HCT116 (cell line): ENCODE measurements around the gene NDUFS6. TPM values are rescaled to one million over a fixed set of nuclear protein-coding genes. Genes with fewer than 3 reads are reported as not detected.

ENCODE experiments used
- ATAC-seq: fragments of 200-7000 bp; cut with Tn5 transposase; 2 replicates; pipeline ENCODE4 v1.9.1; 2020; ENCODE audit warnings: mild to moderate bottlenecking, moderate library complexity
- BruUV-seq: library from RNA; stranded (reverse); fragments of 400-500 nt; replicated peaks from 2 replicates; lab custom pipeline; 2021; lab: Mats Ljungman, UMichigan
- CTCF ChIA-PET: fragments of 300-600 bp; sonication (Branson Sonifier 250); formaldehyde crosslinking; loops from one replicate; lab custom pipeline; 2021; ENCODE audit warnings: antibody characterized with exemption; lab: Charles Lee
- POLR2A ChIA-PET: fragments of 300-600, 350-600 bp; sonication (Branson Sonifier 250); formaldehyde crosslinking; loops from one replicate; lab custom pipeline; 2021; ENCODE audit warnings: antibody characterized with exemption; lab: Charles Lee
- RAD21 ChIA-PET, 2 experiments: fragments of 300-600 bp; sonication (Branson Sonifier 250); formaldehyde crosslinking; loops; one replicate each; lab custom pipeline; 2023; ENCODE audit warnings: low total read pairs in 2 of 2; ENCODE audit not compliant: uncharacterized antibody in 2 of 2, unreplicated experiment in 2 of 2, low non-redundant PET in 1 of 2; lab: Charles Lee
- DNase-seq: peaks from one replicate; pipeline ENCODE4 v3.0.0-alpha.2; 2010; ENCODE audit warnings: low read depth, low spot score
- H2AFZ ChIP-seq: fragments of 200-600 bp; shearing (Covaris generic), sonication (generic); 2 replicates; pipeline ENCODE4 v1.6.1; 2017; ENCODE audit warnings: low read depth, mixed run types, mixed read lengths, antibody characterized with exemption, low read length; ENCODE audit not compliant: poor library complexity, severe bottlenecking
- H3K27ac ChIP-seq: 2 replicates; pipeline ENCODE4 v1.5.1; 2012; ENCODE audit warnings: low read depth, low read length
- H3K27me3 ChIP-seq: fragments of 200-600 bp; sonication (generic); 2 replicates; pipeline ENCODE4 v1.6.1; 2016; ENCODE audit warnings: mixed run types, low read length, mixed read lengths; ENCODE audit not compliant: insufficient read depth
- H3K36me3 ChIP-seq, 2 experiments: fragments of 200-500 bp in 1 of 2; fragments of 200-600 bp in 1 of 2; sonication (Bioruptor generic) in 1 of 2; sonication (generic) in 1 of 2; 2 replicates each; pipeline versions ENCODE4 v1.5.1 to v1.6.1; 2014 to 2016; ENCODE audit warnings: low read length in 2 of 2, inconsistent platforms in 1 of 2, mixed read lengths in 1 of 2, mixed run types in 1 of 2; ENCODE audit not compliant: insufficient read depth in 2 of 2, control insufficient read depth in 1 of 2
- H3K4me1 ChIP-seq, 2 experiments: fragments of 200-600 bp in 1 of 2; sonication (generic) in 1 of 2; 2 replicates each; pipeline versions ENCODE4 v1.5.1 to v1.6.1; 2012 to 2017; ENCODE audit warnings: low read length in 2 of 2, inconsistent platforms in 1 of 2, mild to moderate bottlenecking in 1 of 2, mixed read lengths in 1 of 2, mixed run types in 1 of 2, moderate library complexity in 1 of 2; ENCODE audit not compliant: insufficient read depth in 2 of 2, control insufficient read depth in 1 of 2
- H3K4me2 ChIP-seq: fragments of 200-600 bp; sonication (generic); 2 replicates; pipeline ENCODE4 v1.6.1; 2017; ENCODE audit warnings: mixed run types, low read length, mixed read lengths
- H3K4me3 ChIP-seq, 2 experiments: fragments of 200-600 bp in 1 of 2; sonication (generic) in 1 of 2; replicated peaks in 1 of 2; 2 replicates each; pipeline ENCODE4 v1.5.1; 2011 to 2016; ENCODE audit warnings: low read length in 2 of 2, control low read depth in 1 of 2, low read depth in 1 of 2, mild to moderate bottlenecking in 1 of 2, mixed read lengths in 1 of 2, mixed run types in 1 of 2
- H3K79me2 ChIP-seq: fragments of 200-600 bp; sonication (generic); 2 replicates; pipeline ENCODE4 v1.6.1; 2017; ENCODE audit warnings: mild to moderate bottlenecking, mixed run types, low read length, moderate library complexity, mixed read lengths; ENCODE audit not compliant: insufficient read depth
- H3K9ac ChIP-seq: fragments of 200-600 bp; sonication (generic); 2 replicates; pipeline ENCODE4 v1.6.1; 2016; ENCODE audit warnings: low read length, mixed read lengths
- H3K9me2 ChIP-seq: fragments of 200-600 bp; sonication (generic), shearing (Covaris generic); 2 replicates; pipeline ENCODE4 v1.6.1; 2017; ENCODE audit warnings: mixed run types, mild to moderate bottlenecking, moderate library complexity; ENCODE audit not compliant: insufficient read depth
- H3K9me3 ChIP-seq, 2 experiments: fragments of 200-500 bp in 1 of 2; fragments of 200-600 bp in 1 of 2; sonication (Bioruptor generic) in 1 of 2; sonication (generic) in 1 of 2; 2 replicates each; pipeline ENCODE4 v1.6.1; 2014 to 2017; ENCODE audit warnings: low read length in 2 of 2, mixed read lengths in 2 of 2, inconsistent platforms in 1 of 2, low read depth in 1 of 2, mild to moderate bottlenecking in 1 of 2, mixed run types in 1 of 2, moderate library complexity in 1 of 2; ENCODE audit not compliant: control insufficient read depth in 1 of 2, insufficient read depth in 1 of 2
- H4K20me1 ChIP-seq: fragments of 200-600 bp; sonication (generic), shearing (Covaris generic); 2 replicates; pipeline ENCODE4 v1.6.1; 2017; ENCODE audit warnings: mixed run types, mild to moderate bottlenecking, moderate library complexity; ENCODE audit not compliant: insufficient read depth
- CBX3 ChIP-seq: IDR thresholded peaks from 2 replicates; pipeline ENCODE4 v1.6.1; 2012; ENCODE audit warnings: low read depth
- EZH2 ChIP-seq: fragments of 200-600 bp; sonication (generic); IDR thresholded peaks from 2 replicates; pipeline ENCODE4 v1.6.1; 2017; ENCODE audit warnings: antibody characterized with exemption, mixed run types
- POLR2A ChIP-seq: IDR thresholded peaks from 2 replicates; pipeline ENCODE4 v1.7.0; 2011; ENCODE audit warnings: borderline replicate concordance; ENCODE audit not compliant: insufficient read depth, insufficient read length; ENCODE audit errors: extremely low read depth
- SIN3A ChIP-seq: IDR thresholded peaks from 2 replicates; pipeline ENCODE4 v1.6.1; 2012; ENCODE audit warnings: low read depth
- ZNF274 ChIP-seq: fragments of 200-500 bp; sonication (Bioruptor generic); IDR thresholded peaks from 2 replicates; pipeline ENCODE4 v1.6.1; 2014; ENCODE audit warnings: mild to moderate bottlenecking, low read depth, low read length, inconsistent platforms
- intact Hi-C: fragments of 100-400 bp; cut with micrococcal nuclease; formaldehyde crosslinking; loops from 2 replicates; pipeline ENCODE4 v1.10.0; 2022
- total RNA-seq: library from RNA; stranded (reverse); gene quantifications from one replicate; pipeline ENCODE4 v1.2.1, GENCODE V29; 2021; ENCODE audit not compliant: unreplicated experiment
- TF ChIP-seq, protein P1 (sequence below): IDR thresholded peaks from 2 replicates; pipeline ENCODE4 v1.6.1; 2012; ENCODE audit warnings: low read depth
- TF ChIP-seq, protein P2 (sequence below): IDR thresholded peaks from 2 replicates; pipeline ENCODE4 v1.6.1; 2011; ENCODE audit warnings: mild to moderate bottlenecking, low read length, moderate library complexity; ENCODE audit not compliant: insufficient replicate concordance; ENCODE audit errors: extremely low read depth

The NDUFS6 gene
- total RNA-seq, 1 experiment from 2014 or later, result 43.8 TPM

DNA sequence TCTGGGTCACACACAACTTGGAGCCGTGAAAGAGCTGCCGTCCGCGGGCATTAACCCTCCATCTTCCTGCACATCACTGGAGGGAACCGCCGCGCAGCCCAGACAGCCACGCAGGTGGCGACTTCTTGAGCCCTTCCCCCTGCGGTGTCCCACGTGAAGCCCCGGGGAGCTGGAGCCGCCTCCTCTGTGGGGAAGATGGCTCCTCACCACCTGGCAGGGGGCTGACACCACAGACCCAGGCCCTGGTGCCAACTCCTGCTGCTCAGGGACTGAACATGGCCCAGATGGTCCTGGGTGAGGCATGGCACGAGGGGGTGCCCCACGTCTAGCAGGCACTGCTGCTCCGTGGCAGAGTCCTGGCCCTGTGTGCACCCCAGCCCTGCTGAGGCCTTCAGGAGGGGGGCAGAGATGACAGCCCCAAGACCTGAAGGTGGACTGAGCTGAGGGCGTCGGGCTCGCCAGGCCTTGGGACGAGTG is 38.9 kb downstream of the NDUFS6 start (continued):
- TF ChIP-seq, protein P1, sequence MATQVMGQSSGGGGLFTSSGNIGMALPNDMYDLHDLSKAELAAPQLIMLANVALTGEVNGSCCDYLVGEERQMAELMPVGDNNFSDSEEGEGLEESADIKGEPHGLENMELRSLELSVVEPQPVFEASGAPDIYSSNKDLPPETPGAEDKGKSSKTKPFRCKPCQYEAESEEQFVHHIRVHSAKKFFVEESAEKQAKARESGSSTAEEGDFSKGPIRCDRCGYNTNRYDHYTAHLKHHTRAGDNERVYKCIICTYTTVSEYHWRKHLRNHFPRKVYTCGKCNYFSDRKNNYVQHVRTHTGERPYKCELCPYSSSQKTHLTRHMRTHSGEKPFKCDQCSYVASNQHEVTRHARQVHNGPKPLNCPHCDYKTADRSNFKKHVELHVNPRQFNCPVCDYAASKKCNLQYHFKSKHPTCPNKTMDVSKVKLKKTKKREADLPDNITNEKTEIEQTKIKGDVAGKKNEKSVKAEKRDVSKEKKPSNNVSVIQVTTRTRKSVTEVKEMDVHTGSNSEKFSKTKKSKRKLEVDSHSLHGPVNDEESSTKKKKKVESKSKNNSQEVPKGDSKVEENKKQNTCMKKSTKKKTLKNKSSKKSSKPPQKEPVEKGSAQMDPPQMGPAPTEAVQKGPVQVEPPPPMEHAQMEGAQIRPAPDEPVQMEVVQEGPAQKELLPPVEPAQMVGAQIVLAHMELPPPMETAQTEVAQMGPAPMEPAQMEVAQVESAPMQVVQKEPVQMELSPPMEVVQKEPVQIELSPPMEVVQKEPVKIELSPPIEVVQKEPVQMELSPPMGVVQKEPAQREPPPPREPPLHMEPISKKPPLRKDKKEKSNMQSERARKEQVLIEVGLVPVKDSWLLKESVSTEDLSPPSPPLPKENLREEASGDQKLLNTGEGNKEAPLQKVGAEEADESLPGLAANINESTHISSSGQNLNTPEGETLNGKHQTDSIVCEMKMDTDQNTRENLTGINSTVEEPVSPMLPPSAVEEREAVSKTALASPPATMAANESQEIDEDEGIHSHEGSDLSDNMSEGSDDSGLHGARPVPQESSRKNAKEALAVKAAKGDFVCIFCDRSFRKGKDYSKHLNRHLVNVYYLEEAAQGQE, result no peak
- TF ChIP-seq ZNF274 (no peak), CBX3 (no peak), POLR2A (no peak), SIN3A (no peak), EZH2 (no peak)
- TF ChIP-seq, protein P2, sequence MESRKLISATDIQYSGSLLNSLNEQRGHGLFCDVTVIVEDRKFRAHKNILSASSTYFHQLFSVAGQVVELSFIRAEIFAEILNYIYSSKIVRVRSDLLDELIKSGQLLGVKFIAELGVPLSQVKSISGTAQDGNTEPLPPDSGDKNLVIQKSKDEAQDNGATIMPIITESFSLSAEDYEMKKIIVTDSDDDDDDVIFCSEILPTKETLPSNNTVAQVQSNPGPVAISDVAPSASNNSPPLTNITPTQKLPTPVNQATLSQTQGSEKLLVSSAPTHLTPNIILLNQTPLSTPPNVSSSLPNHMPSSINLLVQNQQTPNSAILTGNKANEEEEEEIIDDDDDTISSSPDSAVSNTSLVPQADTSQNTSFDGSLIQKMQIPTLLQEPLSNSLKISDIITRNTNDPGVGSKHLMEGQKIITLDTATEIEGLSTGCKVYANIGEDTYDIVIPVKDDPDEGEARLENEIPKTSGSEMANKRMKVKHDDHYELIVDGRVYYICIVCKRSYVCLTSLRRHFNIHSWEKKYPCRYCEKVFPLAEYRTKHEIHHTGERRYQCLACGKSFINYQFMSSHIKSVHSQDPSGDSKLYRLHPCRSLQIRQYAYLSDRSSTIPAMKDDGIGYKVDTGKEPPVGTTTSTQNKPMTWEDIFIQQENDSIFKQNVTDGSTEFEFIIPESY, result no peak

DNA sequence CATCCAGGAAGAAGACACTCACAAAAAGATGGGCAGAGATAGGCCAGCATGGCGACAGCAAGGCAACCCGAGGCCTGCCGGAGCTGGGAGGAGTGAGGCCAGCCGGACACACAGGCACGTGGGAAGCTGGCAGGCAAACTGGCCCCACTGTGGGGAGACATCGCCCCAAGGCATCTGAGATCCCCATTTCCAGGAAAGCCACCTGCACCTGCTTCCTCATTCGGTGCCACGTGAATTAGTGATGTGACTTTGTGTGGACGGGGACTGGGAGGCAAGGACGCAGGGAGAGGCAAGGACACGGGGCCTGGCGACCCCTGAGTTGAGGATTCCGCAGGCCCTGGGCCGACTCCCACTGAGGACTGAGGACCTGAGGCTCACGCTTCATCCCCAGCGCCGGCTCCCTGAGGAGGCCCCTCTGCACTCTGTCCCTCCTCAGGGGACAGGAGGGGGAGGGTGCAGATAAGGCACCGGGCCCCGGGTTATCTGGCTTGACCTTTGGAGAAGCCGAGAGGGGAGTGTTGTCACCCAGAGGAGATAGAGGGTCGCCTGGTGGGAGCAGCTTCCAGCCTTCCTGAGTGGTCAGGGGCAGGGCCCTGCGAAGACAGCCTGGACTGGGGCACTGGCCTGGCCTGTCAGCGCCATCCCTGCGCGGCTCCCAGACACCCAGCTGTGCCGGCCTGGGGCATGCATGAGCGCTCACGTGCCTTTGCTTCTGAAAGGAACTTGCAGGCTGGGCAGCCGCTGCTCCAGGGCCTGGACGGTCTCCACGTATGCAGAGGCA is 39.7 kb downstream of the NDUFS6 start:
- no peaks in the 10 kb centered on the region for H3K4me1 ChIP-seq
- no peak overlapping the region for H2AFZ ChIP-seq
- no peak overlapping the region for H3K4me3 ChIP-seq
- no peak overlapping the region for H3K4me2 ChIP-seq
- ATAC-seq (no peak), DNase-seq (no peak)
- no peaks in the 10 kb centered on the region for H3K9me2 ChIP-seq
- TF ChIP-seq, protein P1, result no peak
- no peak for TF ChIP-seq POLR2A
- ChIA-PET POLR2A (no interaction called here), RAD21 (no interaction called here), CTCF (no interaction called here)
- no peaks in the 10 kb centered on the region for H3K36me3 ChIP-seq
- no peaks in the 10 kb centered on the region for H4K20me1 ChIP-seq
- intact Hi-C loops, result no loop called here
- H3K27ac ChIP-seq, result no peak overlapping the region
- no peaks in the 10 kb centered on the region for H3K9me3 ChIP-seq
- no peak overlapping the region for H3K9ac ChIP-seq
- no peaks in the 10 kb centered on the region for H3K27me3 ChIP-seq
- H3K79me2 ChIP-seq, result no peaks in the 10 kb centered on the region
- BruUV-seq, result no TSS peak
